ENCODE results near the gene CFAP210. TPM values are rescaled to one million over a fixed set of nuclear protein-coding genes. Genes with fewer than 3 reads are reported as not detected.

Gene CFAP210
- total and polyA plus RNA-seq, 2 experiments from 2014 or later, result 3.7 TPM; not detected in 1

GRCh38 chr2:169653636-169654035 is 40.6 kb downstream of the CFAP210 start (continued):
- TF ChIP-seq ZNF462 (CRISPR knock-in tag; IDR thresholded peaks at IDR 0.05), result no peak
- no peak for TF ChIP-seq STAT1 (IDR thresholded peaks at IDR 0.05; ENCODE audit: unreplicated experiment)
- TF ChIP-seq ETS1 (IDR thresholded peaks at IDR 0.05), result no peak
- TF ChIP-seq REST (IDR thresholded peaks at IDR 0.05; ENCODE audit: unreplicated experiment), result no peak
- no peak for TF ChIP-seq CTCF (conservative IDR thresholded peaks at IDR 0.05; ENCODE audit: low read depth in 2 of 2)
- no peak for TF ChIP-seq POLR2AphosphoS5 (IDR thresholded peaks at IDR 0.05; ENCODE audit: low read depth)
- TF ChIP-seq EZH2phosphoT487 (IDR thresholded peaks at IDR 0.05; ENCODE audit: unreplicated experiment), result no peak
